ENCODE results near the gene COL1A1.

Gene COL1A1

GRCh38 chr17:50201276-50201854 lies at the start of gene COL1A1:
Gene COL1A1 (minus strand): TSS chr17:50201631. CDS start chr17:50201513, 118 bp downstream.
- no peak for DNase-seq (ENCODE audit: low read depth in 2 of 2, low spot score in 1 of 2)

GRCh38 chr17:50248255-50248654 lies 46.8 kb upstream of the COL1A1 start:
- no peak for DNase-seq (ENCODE audit: low read depth in 2 of 2, low spot score in 1 of 2)

DNA sequence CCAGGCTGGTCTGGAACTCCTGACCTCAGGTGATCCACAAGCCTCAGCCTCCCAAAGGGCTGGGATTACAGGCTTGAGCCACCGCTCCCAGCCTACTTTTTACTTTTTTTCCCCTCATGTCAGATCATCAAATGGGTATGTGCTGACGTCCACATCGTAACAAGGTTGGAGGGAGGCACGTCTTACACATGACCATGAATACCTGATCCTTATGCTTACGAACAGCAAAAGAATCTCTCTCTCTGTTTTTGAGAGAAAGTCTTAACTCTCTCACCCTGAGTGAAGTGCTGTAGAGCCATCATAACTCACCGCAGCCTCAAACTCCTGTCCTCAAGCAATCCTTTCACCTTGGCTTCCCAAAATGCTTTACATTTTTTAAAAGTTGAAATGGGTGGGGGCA lies 43.3 kb upstream of the COL1A1 start:
- DNase-seq (ENCODE audit: low read depth in 2 of 2, low spot score in 1 of 2): no peak

- no peak for DNase-seq (ENCODE audit: low read depth in 2 of 2, low spot score in 1 of 2)
Measured at GRCh38 chr17:50241431-50241830, 40.0 kb upstream of the COL1A1 start.

DNA sequence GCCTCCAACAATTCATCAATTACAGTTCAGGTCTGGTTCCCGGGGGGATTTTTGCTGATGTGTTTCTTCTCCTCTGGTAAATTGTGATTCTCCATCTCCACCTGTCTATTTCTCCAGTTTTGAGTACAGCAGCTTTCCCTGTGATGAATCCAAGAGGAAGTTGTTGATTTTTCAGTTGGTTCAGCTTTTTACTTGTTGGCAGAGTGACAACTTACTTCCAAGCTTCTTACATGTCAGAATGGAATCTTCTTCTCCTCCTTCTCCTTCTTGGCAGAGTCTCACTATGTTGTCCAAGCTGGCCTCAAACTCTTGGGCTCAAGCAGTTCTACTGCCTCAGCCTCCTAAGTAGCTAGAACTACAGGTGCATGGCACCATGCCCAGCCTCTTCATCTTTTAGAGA lies 39.4 kb upstream of the COL1A1 start:
- DNase-seq (ENCODE audit: low read depth in 2 of 2, low spot score in 1 of 2): no peak

GRCh38 chr17:50239937-50240336 lies 38.5 kb upstream of the COL1A1 start:
- DNase-seq (ENCODE audit: low read depth in 2 of 2, low spot score in 1 of 2): no peak

GRCh38 chr17:50238601-50239280 lies 37.3 kb upstream of the COL1A1 start:
- DNase-seq (ENCODE audit: low read depth in 2 of 2, low spot score in 1 of 2): no peak

GRCh38 chr17:50237901-50238300 lies 36.5 kb upstream of the COL1A1 start:
- no peak for DNase-seq (ENCODE audit: low read depth in 2 of 2, low spot score in 1 of 2)

GRCh38 chr17:50234581-50234980 lies 33.1 kb upstream of the COL1A1 start:
- DNase-seq (ENCODE audit: low read depth in 2 of 2, low spot score in 1 of 2): no peak

- DNase-seq (ENCODE audit: low read depth in 2 of 2, low spot score in 1 of 2): no peak
Measured at GRCh38 chr17:50225701-50226240, 24.3 kb upstream of the COL1A1 start.

DNA sequence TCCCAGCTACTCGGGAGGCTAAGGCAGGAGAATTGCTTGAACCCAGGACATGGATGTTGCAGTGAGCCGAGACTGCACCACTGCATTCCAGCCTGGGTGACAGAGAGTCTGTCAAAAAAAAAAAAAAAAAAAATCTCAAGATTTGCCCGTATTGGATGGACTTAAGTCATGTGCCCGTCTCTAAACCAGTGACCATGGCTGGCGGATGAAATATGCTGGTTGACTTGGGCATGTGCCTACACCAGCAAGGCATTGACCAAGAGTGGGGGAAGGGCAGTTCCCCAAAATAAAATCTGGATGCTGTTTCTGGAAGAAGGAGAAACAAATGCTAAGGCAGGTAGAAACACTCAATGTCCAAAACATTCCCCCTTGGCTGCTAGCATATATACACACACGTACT lies 21.5 kb upstream of the COL1A1 start:
- no peak for DNase-seq (ENCODE audit: low read depth in 2 of 2, low spot score in 1 of 2)

- DNase-seq (ENCODE audit: low read depth in 2 of 2, low spot score in 1 of 2): no peak
Measured at GRCh38 chr17:50221864-50222545, 20.6 kb upstream of the COL1A1 start.

DNA sequence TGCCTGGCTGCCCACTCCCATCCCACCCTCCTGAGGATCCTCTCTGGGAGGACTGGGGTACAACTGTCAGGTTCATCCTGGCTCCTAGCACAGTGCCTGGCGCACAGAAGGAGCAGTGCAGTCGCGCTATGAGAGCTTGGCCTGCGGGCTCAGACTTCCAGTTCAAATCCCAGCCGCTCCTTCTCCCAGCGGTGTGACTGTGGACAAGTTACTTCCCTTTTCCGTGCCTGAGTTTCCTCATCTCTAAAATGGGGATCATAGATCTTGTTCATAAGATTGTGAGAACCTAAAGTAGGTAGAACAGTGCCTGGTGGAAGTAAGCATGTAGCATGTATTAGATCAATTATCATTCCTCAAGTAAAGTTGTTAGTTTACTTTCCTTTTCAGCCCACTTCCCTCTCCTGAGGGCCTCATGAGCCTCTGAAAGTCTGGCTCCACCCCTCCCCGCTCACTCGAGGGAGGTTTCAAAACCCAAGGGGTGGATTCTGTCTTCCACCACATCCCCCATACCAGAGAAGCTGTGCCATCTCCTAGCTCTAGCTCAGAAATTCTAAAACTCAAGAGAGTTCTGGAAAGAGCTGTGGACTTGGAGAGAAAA lies 19.9 kb upstream of the COL1A1 start:
- no peak for DNase-seq (ENCODE audit: low read depth in 2 of 2, low spot score in 1 of 2)

GRCh38 chr17:50220811-50221210 lies 19.4 kb upstream of the COL1A1 start:
- no peak for DNase-seq (ENCODE audit: low read depth in 2 of 2, low spot score in 1 of 2)

GRCh38 chr17:50219939-50220465 lies 18.6 kb upstream of the COL1A1 start:
- no peak for DNase-seq (ENCODE audit: low read depth in 2 of 2, low spot score in 1 of 2)

GRCh38 chr17:50219342-50219741 lies 17.9 kb upstream of the COL1A1 start:
- no peak for DNase-seq (ENCODE audit: low read depth in 2 of 2, low spot score in 1 of 2)

DNA sequence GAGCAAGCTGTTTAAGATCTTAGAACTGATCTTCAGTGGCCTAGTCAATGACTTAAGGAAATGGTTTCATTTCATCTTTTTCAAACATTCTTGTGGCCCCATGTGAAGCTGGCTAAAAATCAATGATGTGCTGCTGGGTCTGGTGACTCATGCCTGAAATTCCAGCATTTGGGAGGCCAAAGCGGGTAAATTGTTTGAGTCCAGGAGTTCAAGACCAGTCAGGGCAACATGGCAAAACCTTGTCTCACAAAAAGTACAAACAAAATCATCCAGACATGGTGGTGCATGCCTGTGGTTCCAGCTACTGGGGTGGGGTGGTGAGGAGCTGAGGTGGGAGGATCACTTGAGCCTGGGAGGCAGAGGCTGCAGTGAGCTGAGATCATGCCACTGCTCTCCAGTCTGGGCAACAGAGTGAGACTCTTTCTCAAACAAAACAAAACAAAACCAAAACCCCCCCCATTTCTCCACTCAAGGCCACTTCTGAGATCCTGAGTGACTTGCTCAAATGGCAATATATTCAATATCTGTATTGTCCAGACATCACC lies 17.4 kb upstream of the COL1A1 start:
- no peak for DNase-seq (ENCODE audit: low read depth in 2 of 2, low spot score in 1 of 2)

- no peak for DNase-seq (ENCODE audit: low read depth in 2 of 2, low spot score in 1 of 2)
Measured at GRCh38 chr17:50218071-50218759, 16.8 kb upstream of the COL1A1 start.

- DNase-seq (ENCODE audit: low read depth in 2 of 2, low spot score in 1 of 2): no peak
Measured at GRCh38 chr17:50217591-50217990, 16.2 kb upstream of the COL1A1 start.

- DNase-seq (ENCODE audit: low read depth in 2 of 2, low spot score in 1 of 2): no peak
Measured at GRCh38 chr17:50214976-50215760, 13.7 kb upstream of the COL1A1 start.

Measured in stimulated activated CD8-positive, alpha-beta memory T cell treated with anti-CD3 and anti-CD28 coated beads, Interleukin-4, amount 100 ng/mL, for 1 hour (primary cell).